Measurements from ENCODE around the gene EMC8. TPM values are rescaled to one million over a fixed set of nuclear protein-coding genes. Genes with fewer than 3 reads are reported as not detected.

The EMC8 gene
- total RNA-seq = 22.5 TPM
- long read RNA-seq, transcript EMC8-202 (4 exons, 1,935 nt) = minor isoform, 6 of 83 reads
- long read RNA-seq, transcript EMC8-205 (1 exons, 1,826 nt) = minor isoform, 5 of 83 reads
- long read RNA-seq, transcript EMC8-201 (5 exons, 1,962 nt) = major isoform, 66 of 83 reads
- long read RNA-seq, partial matches to known transcripts = 0 of 83 reads
- long read RNA-seq, other reads (novel, unspliced or antisense) = 6 of 83 reads

DNA sequence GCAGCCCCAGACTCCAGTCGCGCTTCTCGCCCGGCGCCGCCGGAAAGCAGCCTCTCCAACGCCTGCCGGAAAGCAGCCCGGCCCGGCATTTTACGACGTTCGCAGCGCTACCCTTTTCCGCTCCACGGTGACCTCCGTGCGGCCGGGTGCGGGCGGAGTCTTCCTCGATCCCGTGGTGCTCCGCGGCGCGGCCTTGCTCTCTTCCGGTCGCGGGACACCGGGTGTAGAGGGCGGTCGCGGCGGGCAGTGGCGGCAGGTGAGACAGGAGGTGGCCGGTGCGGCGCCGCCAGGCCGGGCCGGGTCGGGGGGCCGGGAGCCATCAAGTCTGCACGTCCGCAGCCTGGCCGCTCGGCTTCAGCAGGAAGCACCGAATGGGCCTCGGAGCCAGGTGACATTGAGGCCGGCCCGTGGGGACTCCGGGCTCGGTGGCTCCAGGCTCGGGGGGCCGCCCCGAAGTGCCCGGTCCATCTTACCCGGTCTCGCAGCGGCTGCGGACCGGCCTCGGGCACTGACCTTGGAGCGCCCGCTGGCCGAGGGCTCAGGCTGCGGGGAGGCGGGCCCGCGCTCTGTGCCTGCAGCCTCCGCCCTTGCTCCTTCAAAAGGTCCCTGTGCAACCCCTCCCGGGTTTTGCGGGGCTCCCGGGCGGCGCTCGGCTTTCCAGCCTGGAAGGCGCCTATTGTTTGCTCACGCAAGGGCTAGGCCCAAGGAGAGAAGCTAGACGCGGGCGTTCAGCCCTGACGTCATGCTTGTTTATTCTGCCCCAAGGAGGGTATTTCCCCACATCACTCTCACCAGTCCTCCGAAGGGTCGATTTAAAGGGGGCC, at the start of gene EMC8, which contains the start of gene COX4I1:
EMC8 (minus strand) TSS at position 48 of the 824 bp plus-strand sequence. CDS start 249 bp downstream, outside the sequence.
COX4I1 (plus strand) TSS at position 199 of the 824 bp plus-strand sequence. CDS start 1,511 bp downstream, outside the sequence.
- H3K27ac ChIP-seq (replicated peaks) = peak within 1 kb of the TSS; percentile 98
- H3K36me3 ChIP-seq = peaks cover 57% of the 10 kb centered on the region
- DNase-seq = peak; percentile 97

DNA sequence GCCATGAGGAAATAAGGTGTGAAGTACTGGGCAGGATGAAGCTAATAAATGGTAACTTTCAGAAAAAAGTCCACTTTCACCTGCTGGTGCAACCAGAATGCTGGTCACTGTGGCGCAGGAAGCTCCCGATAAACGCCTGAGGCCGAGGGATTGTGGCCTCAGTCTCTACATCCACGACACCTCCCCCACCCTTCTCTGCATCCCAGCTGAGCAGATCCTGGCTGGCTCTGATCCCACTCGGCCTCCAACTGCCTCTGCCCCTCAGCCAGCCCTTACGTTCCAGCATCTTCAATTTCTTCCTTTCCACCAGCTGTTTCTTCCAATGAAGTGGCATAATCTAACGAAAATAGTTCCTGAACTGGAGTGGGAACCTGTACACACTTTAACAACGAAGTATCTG, 49.6 kb upstream of the EMC8 start:
- Histone ChIP-seq H3K27ac (replicated peaks) (no peak overlapping the region), H3K36me3 (no peaks in the 10 kb centered on the region), H3K27me3 (ENCODE audit: low read depth) (peaks cover 88% of the 10 kb centered on the region), H3K4me1 (no peaks in the 10 kb centered on the region), H3K4me3 (no peak overlapping the region), H3K9me3 (replicated peaks) (no peaks in the 10 kb centered on the region)
- DNase-seq = no peak
- TF ChIP-seq, protein P1, sequence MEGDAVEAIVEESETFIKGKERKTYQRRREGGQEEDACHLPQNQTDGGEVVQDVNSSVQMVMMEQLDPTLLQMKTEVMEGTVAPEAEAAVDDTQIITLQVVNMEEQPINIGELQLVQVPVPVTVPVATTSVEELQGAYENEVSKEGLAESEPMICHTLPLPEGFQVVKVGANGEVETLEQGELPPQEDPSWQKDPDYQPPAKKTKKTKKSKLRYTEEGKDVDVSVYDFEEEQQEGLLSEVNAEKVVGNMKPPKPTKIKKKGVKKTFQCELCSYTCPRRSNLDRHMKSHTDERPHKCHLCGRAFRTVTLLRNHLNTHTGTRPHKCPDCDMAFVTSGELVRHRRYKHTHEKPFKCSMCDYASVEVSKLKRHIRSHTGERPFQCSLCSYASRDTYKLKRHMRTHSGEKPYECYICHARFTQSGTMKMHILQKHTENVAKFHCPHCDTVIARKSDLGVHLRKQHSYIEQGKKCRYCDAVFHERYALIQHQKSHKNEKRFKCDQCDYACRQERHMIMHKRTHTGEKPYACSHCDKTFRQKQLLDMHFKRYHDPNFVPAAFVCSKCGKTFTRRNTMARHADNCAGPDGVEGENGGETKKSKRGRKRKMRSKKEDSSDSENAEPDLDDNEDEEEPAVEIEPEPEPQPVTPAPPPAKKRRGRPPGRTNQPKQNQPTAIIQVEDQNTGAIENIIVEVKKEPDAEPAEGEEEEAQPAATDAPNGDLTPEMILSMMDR (IDR thresholded peaks at IDR 0.05; ENCODE audit: borderline replicate concordance) = no peak
- intact Hi-C loops (cut with micrococcal nuclease) = no loop called here

More for the DNA sequence above, at the start of gene EMC8, which contains the start of gene COX4I1:
- H3K4me1 ChIP-seq = peaks cover 71% of the 10 kb centered on the region
- H3K27me3 ChIP-seq (ENCODE audit: low read depth) = no peaks in the 10 kb centered on the region
- TF ChIP-seq, protein P1 (IDR thresholded peaks at IDR 0.05; ENCODE audit: borderline replicate concordance) = no peak
- no peaks in the 10 kb centered on the region for H3K9me3 ChIP-seq (replicated peaks)
- peak within 1 kb of the TSS; percentile 80 for H3K4me3 ChIP-seq
- intact Hi-C loops (cut with micrococcal nuclease) = no loop called here

DNA sequence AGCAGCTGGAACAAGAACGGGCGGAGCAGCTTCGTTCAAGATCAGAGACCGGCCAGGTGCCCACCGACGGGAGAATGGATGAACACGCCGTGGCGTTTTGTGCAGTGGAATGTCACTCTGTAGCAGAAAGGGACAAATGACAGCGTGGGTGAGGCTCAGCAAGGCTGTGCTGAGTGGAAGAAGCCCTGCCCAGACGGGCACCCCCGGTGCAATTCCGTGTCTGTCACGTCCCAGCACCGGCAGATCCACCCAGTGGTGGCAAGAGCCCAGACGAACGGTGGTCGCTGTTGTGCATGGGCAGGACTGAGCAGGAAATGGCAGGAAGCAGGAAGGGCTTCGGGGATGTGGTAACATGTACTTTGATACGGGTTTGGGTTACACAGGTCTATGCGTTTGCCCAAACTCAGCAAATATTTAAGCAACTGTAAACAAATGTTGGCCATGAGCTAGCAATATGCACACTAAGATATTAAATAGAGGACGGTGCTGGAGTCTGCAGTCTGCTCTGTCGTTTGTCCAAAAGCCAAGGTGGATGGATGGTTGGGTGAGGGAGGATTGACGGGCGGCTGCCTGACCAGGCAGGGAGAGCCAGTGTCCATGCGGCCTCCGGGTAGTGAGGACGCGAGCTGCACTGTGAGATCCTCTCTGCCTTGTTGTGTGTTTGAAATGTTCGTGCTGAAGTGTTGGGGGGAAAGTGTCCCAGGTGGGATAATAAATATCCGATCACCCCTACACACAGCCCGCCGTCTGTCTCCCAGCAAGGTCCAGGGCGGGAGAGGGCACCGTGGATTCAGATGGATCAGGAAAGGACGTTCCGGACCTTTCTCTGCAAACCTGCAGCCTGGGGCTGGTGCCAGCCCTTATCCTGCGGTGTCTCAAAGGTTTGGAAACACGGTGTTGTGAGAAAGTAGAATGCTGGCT, 48.6 kb upstream of the EMC8 start:
- H3K4me3 ChIP-seq = no peak overlapping the region
- H3K27ac ChIP-seq (replicated peaks) = no peak overlapping the region
- intact Hi-C loops (cut with micrococcal nuclease) = no loop called here
- DNase-seq = no peak
- no peaks in the 10 kb centered on the region for H3K4me1 ChIP-seq
- H3K36me3 ChIP-seq = no peaks in the 10 kb centered on the region
- H3K27me3 ChIP-seq (ENCODE audit: low read depth) = peaks cover 93% of the 10 kb centered on the region
- H3K9me3 ChIP-seq (replicated peaks) = no peaks in the 10 kb centered on the region
- TF ChIP-seq, protein P1 (IDR thresholded peaks at IDR 0.05; ENCODE audit: borderline replicate concordance) = no peak

DNA sequence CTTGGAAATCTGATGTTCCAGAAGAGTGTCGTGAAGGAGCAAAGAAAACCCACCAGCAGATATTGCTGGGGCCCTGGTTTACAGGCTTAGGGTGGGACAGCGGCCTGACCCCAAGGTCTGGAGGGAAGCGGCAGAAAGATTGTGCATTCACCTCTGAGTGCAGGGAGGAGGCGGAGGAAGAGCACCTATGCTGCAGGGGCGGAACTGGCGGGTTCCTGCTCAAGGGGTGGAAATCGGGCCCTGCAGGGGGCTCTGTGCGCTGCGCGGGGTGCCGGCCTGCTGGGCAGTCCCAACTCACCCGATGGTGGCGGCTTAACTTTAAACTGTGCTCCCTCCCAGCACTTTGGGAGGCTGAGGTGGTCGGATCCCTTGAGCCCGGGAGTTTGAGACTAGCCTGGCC, 47.7 kb upstream of the EMC8 start:
- Histone ChIP-seq H3K9me3 (replicated peaks) (no peaks in the 10 kb centered on the region), H3K36me3 (no peaks in the 10 kb centered on the region), H3K27me3 (ENCODE audit: low read depth) (peaks cover 93% of the 10 kb centered on the region), H3K27ac (replicated peaks) (no peak overlapping the region), H3K4me1 (no peaks in the 10 kb centered on the region), H3K4me3 (no peak overlapping the region)
- DNase-seq = no peak
- TF ChIP-seq, protein P1 (IDR thresholded peaks at IDR 0.05; ENCODE audit: borderline replicate concordance) = no peak
- intact Hi-C loops (cut with micrococcal nuclease) = no loop called here

DNA sequence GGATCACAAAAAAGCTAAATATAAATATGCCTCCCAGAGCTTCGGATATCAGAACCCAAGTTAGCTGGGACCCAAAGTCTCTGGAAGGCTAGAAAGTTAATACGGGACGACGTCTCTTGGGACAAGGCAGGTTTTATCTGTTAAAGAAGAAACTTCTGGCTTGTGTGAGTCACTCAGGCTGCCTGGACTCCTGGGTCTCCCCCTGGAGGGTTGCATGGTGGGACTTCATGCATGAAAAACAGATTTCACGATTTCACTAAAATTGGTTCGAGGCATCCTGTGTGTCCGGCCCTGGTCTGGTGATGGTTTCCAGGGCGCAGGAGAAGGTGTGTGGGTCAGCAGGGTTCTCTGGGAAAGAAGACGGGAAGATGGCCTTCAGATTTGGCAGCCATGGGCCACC, 47.1 kb upstream of the EMC8 start:
- Histone ChIP-seq H3K27ac (replicated peaks) (no peak overlapping the region), H3K4me1 (no peaks in the 10 kb centered on the region), H3K9me3 (replicated peaks) (no peaks in the 10 kb centered on the region), H3K27me3 (ENCODE audit: low read depth) (peaks cover 91% of the 10 kb centered on the region), H3K36me3 (no peaks in the 10 kb centered on the region), H3K4me3 (no peak overlapping the region)
- no peak for DNase-seq
- intact Hi-C loops (cut with micrococcal nuclease) = no loop called here
- TF ChIP-seq, protein P1 (IDR thresholded peaks at IDR 0.05; ENCODE audit: borderline replicate concordance) = no peak
